NT2/D1 (cell line): Measurements from ENCODE around the gene GPR179.

ENCODE experiments used
- YY1 ChIP-seq: IDR thresholded peaks from 2 replicates; pipeline ENCODE4 v1.6.1; 2011; ENCODE audit not compliant: insufficient read length, insufficient read depth
- ZNF274 ChIP-seq: IDR thresholded peaks from 2 replicates; pipeline ENCODE4 v1.6.1; 2011; ENCODE audit warnings: mild to moderate bottlenecking, low read depth, low read length

DNA sequence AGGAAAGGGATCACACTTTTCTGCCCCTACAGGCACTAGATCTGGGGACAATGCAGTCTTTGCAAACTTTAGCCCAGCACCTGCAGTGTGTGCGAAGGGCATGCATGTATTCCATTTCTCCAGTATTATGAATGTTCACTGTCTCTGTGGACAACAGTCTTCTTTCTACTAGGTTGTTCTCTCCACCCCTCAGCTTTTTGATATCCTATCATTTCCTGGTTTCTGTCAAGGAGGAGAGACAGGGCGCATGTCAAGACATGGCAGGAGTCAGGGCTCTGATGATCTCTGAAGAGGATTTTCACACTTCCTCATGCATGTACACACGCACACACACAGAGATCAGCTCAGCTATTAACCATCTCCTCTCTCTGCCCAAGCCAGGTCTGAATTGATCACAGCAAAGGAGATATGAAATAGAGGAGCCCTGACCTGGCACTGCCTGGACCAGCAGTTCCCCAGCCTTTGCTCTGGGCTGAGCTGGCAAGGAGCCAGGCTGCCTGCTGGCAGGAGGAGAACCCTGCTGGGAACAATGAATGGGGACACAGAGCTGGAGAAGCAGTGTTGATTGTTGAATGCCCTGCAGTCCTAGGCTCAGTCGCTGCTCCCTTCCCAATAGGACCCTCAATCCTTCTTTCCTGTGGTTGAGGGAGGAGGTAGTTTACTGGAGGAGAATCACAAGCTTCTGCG lies 2.6 kb downstream of the GPR179 start:
- TF ChIP-seq ZNF274 (no peak), YY1 (no peak)
